SJSA1 (cell line): ENCODE data around the gene FBLIM1. TPM values are rescaled to one million over a fixed set of nuclear protein-coding genes. Genes with fewer than 3 reads are reported as not detected.

ENCODE experiments used
- DNase-seq, 2 experiments: peaks; one replicate each; pipeline ENCODE4 v3.0.0-alpha.2; 2015 to 2020; ENCODE audit warnings: low spot score in 2 of 2, low read depth in 1 of 2
- H3K27ac ChIP-seq: fragments of 250-450 bp; sonication (Bioruptor Pico); 2 replicates; pipeline ENCODE4 v1.5.1; 2020; ENCODE audit warnings: mild to moderate bottlenecking, moderate library complexity
- H3K27me3 ChIP-seq: fragments of 250-450 bp; sonication (Bioruptor Pico); replicated peaks from 2 replicates; pipeline ENCODE4 v1.5.1; 2020; ENCODE audit warnings: mild to moderate bottlenecking, moderate library complexity
- H3K36me3 ChIP-seq: fragments of 250-450 bp; sonication (Bioruptor Pico); 2 replicates; pipeline ENCODE4 v1.5.1; 2020; ENCODE audit warnings: mild to moderate bottlenecking
- H3K4me1 ChIP-seq: fragments of 250-450 bp; sonication (Bioruptor Pico); replicated peaks from 2 replicates; pipeline ENCODE4 v1.6.1; 2021; ENCODE audit warnings: mild to moderate bottlenecking
- H3K4me3 ChIP-seq: fragments of 250-450 bp; sonication (Bioruptor Pico); 2 replicates; pipeline ENCODE4 v1.5.1; 2020; ENCODE audit warnings: mild to moderate bottlenecking
- H3K9me3 ChIP-seq: fragments of 250-450 bp; sonication (Bioruptor Pico); replicated peaks from 2 replicates; pipeline ENCODE4 v1.5.1; 2020; ENCODE audit warnings: mild to moderate bottlenecking
- total RNA-seq: library from RNA; depleted of rRNA; stranded (reverse); fragments of >200 nt; shearing (Covaris generic); gene quantifications from 2 replicates; pipeline ENCODE4 v1.2.3, GENCODE V29; 2014

FBLIM1 gene
- total RNA-seq, 1 experiment from 2014 or later = 66.6 TPM

DNA sequence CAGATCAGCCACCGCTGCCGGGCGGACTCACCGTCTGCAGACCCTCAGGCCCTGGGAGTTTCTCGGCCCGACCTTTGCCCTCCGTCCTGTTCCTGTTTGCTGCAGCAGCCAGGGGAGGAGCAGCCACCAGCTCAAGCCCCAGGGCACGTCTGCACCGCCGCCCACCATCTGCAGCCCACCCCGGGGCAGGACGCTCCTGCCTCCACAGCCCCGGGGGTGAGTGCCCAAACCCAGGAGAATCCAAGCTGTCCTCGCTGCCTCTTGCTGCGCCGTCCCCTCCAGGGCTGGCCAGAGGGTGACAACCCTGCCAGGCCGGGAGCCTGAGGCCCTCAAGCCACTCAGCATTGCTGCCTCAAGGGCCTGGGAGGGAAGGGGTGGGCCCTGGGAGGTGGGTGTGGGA lies 23.7 kb upstream of the FBLIM1 start:
- peaks cover 44% of the 10 kb centered on the region for H3K36me3 ChIP-seq
- H3K27ac ChIP-seq = no peak overlapping the region
- H3K4me3 ChIP-seq = no peak overlapping the region
- DNase-seq = no peak
- H3K9me3 ChIP-seq = no peaks in the 10 kb centered on the region
- H3K27me3 ChIP-seq = no peaks in the 10 kb centered on the region
- H3K4me1 ChIP-seq = no peaks in the 10 kb centered on the region

- H3K36me3 ChIP-seq = peaks cover 39% of the 10 kb centered on the region
- H3K27me3 ChIP-seq = no peaks in the 10 kb centered on the region
- no peak for DNase-seq
- no peak overlapping the region for H3K4me3 ChIP-seq
- no peak overlapping the region for H3K27ac ChIP-seq
- no peaks in the 10 kb centered on the region for H3K4me1 ChIP-seq
- H3K9me3 ChIP-seq = no peaks in the 10 kb centered on the region
Measured at GRCh38 chr1:15735304-15736037, 23.1 kb upstream of the FBLIM1 start.

DNA sequence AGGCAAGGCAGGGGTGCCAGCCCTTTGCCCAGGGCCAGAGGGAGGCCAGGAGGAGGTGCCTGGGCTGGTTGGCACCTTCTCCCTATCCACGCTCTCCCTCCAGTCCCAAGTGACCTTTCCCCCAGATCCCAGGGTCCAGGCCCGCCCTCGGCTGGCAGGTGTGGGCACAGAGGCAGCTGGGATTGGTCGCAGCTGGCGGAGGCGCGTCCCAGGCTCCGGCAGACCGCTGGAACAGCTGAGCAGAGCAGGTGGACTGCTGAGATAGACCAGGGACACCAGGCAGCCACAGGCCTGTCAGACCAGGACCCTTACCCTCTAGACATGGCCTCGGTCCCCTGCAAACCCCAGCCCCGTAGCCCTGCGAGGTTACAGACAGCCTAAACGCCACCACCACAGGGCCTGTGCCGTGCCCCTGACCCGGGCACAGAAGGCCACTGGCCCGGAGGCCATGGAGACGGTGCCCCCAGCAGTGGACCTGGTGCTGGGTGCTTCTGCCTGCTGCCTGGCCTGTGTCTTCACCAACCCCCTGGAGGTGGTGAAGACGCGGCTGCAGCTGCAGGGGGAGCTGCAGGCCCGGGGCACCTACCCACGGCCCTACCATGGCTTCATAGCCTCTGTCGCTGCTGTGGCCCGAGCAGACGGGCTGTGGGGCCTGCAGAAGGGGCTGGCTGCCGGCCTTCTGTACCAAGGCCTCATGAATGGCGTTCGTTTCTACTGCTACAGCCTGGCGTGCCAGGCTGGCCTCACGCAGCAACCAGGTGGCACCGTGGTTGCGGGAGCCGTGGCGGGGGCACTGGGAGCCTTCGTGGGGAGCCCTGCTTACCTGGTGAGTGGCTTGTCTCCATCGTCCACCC lies 22.3 kb upstream of the FBLIM1 start, which contains the start of gene SLC25A34:
TSS of gene SLC25A34 (plus strand) at position 221 of the 854 bp plus-strand sequence. CDS start at position 449, 228 bp downstream.
- DNase-seq = no peak
- H3K4me3 ChIP-seq = no peak within 1 kb of the TSS
- no peaks in the 10 kb centered on the region for H3K9me3 ChIP-seq
- H3K27ac ChIP-seq = no peak within 1 kb of the TSS
- no peaks in the 10 kb centered on the region for H3K4me1 ChIP-seq
- peaks cover 32% of the 10 kb centered on the region for H3K36me3 ChIP-seq
- no peaks in the 10 kb centered on the region for H3K27me3 ChIP-seq

- Histone ChIP-seq H3K27ac (no peak overlapping the region), H3K4me3 (no peak overlapping the region), H3K27me3 (no peaks in the 10 kb centered on the region), H3K4me1 (no peaks in the 10 kb centered on the region), H3K9me3 (no peaks in the 10 kb centered on the region), H3K36me3 (peaks cover 26% of the 10 kb centered on the region)
- DNase-seq = no peak
Measured at GRCh38 chr1:15736892-15737261, 21.7 kb upstream of the FBLIM1 start.

DNA sequence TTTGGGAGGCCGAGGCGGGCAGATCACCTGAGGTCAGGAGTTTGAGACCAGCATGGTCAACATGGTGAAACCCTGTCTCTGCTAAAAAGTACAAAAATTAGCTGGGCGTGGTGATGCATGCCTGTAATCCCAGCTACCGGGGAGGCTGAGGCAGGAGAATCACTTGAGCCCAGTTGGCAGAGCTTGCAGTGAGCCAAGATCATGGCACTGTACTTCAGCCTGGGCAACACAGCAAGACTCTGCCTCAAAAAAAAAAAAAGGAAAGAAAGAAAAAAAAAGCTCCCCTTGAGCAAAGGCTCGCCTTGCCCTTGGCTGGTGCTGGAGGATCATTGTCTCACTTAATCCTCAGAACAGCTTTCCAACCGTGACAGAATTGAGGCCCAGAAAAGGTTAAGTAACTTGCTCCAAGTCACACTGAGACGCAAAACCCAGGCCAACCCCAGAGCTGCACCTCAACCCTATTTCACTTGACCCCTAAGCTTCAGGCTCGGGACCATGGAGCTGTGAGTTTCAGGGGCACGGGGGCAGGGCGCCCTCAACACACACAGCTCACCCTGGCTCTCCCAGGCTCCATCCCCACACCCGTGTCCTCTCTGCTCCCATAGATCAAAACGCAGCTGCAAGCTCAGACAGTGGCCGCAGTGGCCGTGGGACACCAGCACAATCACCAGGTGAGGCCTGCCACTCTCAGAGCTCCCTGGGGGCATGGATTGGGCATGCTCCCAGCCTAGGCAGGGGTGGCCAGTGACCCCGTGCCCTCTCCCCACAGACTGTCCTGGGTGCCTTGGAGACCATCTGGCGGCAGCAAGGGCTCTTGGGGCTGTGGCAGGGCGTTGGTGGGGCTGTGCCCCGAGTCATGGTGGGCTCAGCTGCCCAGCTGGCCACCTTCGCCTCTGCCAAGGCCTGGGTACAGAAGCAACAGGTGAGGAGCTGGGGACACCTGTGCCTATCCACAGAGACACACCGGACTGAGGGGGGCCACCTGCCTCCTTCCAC lies 21.0 kb upstream of the FBLIM1 start:
- Histone ChIP-seq H3K36me3 (peaks cover 19% of the 10 kb centered on the region), H3K27ac (no peak overlapping the region), H3K4me3 (no peak overlapping the region), H3K27me3 (no peaks in the 10 kb centered on the region), H3K4me1 (no peaks in the 10 kb centered on the region), H3K9me3 (no peaks in the 10 kb centered on the region)
- DNase-seq = no peak

- H3K36me3 ChIP-seq = peaks cover 14% of the 10 kb centered on the region
- H3K4me1 ChIP-seq = no peaks in the 10 kb centered on the region
- no peaks in the 10 kb centered on the region for H3K9me3 ChIP-seq
- H3K4me3 ChIP-seq = no peak overlapping the region
- no peak overlapping the region for H3K27ac ChIP-seq
- DNase-seq = no peak
- no peaks in the 10 kb centered on the region for H3K27me3 ChIP-seq
Measured at GRCh38 chr1:15738416-15739113, 20.0 kb upstream of the FBLIM1 start.

DNA sequence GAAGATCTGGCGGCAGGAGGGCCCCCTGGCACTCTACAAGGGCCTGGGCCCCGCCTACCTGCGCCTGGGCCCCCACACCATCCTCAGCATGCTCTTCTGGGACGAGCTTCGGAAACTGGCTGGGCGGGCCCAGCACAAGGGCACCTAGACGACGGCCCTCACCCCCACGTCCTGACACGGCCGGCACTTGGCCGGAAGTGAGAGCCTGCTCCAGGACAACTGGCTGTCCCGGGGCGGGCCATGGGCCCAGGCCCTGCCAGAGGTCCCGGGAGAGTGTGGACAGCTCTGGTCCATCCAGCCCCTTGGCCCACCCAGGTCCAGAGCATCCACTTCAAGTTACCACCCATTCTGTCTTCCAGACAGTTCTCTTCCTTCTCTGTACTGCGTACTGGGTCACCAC lies 19.3 kb upstream of the FBLIM1 start:
- no peak overlapping the region for H3K4me3 ChIP-seq
- H3K27ac ChIP-seq = no peak overlapping the region
- H3K27me3 ChIP-seq = no peaks in the 10 kb centered on the region
- DNase-seq = no peak
- H3K9me3 ChIP-seq = no peaks in the 10 kb centered on the region
- no peaks in the 10 kb centered on the region for H3K4me1 ChIP-seq
- H3K36me3 ChIP-seq = peaks cover 7% of the 10 kb centered on the region

- no peaks in the 10 kb centered on the region for H3K4me1 ChIP-seq
- no peak for DNase-seq
- H3K9me3 ChIP-seq = no peaks in the 10 kb centered on the region
- H3K27me3 ChIP-seq = no peaks in the 10 kb centered on the region
- H3K36me3 ChIP-seq = peaks cover 5% of the 10 kb centered on the region; the same call in 1 of the 2 replicates
- no peak overlapping the region for H3K4me3 ChIP-seq
- H3K27ac ChIP-seq = no peak overlapping the region
Measured at GRCh38 chr1:15739745-15740144, 18.9 kb upstream of the FBLIM1 start.

DNA sequence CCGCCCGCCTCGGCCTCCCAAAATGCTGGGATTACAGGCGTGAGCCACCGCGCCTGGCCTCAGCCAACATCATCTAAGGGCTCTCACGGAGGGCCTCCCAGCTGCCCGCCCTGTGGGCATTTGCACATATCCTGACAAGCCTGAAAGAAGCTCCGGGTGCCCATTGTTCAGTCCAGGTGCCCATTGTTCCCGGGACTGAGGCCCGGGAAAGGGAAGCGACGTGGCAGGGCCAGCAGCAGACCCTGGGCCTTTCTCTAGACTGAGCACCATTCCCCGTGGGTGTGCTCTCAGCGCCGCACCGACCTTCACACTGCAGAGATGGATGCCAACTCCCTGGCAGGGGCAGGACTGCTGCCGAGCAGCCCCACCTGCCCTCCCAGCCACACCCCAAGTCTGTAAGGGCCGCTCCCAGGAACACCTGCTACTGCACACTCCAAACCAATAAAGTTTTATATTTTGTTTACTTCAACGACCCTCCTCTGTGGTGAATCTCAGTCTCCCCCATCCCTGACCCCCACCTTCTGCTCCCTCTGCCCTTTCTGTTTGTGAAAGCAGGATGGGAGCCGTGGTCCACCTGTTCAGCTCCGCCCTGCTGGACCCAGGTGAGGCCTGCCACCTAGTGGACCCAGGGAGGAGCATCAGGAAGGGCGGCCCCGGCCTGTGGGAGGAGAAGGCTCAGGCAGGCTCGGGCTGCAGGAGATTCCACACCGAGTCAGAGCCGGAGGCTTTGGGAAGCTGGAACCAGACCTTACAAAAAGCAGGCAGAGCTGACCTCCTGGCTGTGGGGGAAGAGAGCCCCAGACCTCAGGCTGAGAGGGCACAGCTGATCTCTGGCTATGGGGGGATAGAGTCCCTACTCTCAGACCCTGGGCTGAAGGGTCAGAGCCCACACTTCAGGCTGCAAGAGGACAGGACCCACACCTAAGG lies 17.4 kb upstream of the FBLIM1 start:
- Histone ChIP-seq H3K4me3 (no peak overlapping the region), H3K27me3 (no peaks in the 10 kb centered on the region), H3K4me1 (no peaks in the 10 kb centered on the region), H3K9me3 (no peaks in the 10 kb centered on the region), H3K27ac (no peak overlapping the region), H3K36me3 (no peaks in the 10 kb centered on the region)
- peak; percentile 31 to 69 for DNase-seq

- DNase-seq = no peak
- no peak within 1 kb of the TSS for H3K27ac ChIP-seq
- H3K4me3 ChIP-seq = no peak within 1 kb of the TSS
- H3K4me1 ChIP-seq = 0 out of 2 replicates have a peak, but pooled peaks cover under 1% of the 10 kb centered on the region
- no peaks in the 10 kb centered on the region for H3K27me3 ChIP-seq
- no peaks in the 10 kb centered on the region for H3K9me3 ChIP-seq
- H3K36me3 ChIP-seq = no peaks in the 10 kb centered on the region
Measured at GRCh38 chr1:15742339-15742801, 16.2 kb upstream of the FBLIM1 start, which contains the start of gene TMEM82. Gene TMEM82 (plus strand): TSS chr1:15742499. CDS start chr1:15742560, 61 bp downstream.

DNA sequence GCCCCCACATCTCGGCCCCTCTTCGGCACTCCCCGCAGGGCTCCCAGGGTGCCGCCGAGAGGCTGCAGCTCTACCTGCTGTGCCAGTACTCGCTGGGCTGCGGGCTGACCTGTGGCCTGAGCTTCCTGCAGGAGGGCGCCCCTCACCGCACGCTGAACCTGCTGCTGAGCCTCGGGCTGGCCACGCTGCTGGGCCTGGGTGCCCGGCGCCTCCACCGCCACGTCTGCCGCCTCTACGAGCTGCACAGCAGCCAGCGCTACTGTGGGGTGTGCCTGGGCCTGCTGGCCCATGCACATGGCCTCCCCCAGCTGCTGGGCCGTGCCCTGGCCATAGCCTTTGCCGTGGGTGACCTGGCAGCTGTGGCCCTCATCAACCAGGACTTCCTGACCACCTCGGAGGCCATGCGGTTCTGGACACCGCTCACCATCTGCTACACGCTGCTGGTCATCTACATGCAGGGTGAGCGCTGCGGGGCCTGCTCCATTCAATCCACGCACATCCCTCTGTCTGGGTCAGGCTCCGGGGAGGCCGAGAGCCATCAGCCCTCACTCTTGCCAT lies 14.4 kb upstream of the FBLIM1 start:
- Histone ChIP-seq H3K9me3 (no peaks in the 10 kb centered on the region), H3K4me1 (peaks cover 5% of the 10 kb centered on the region), H3K36me3 (no peaks in the 10 kb centered on the region), H3K27me3 (no peaks in the 10 kb centered on the region), H3K27ac (no peak overlapping the region), H3K4me3 (no peak overlapping the region)
- no peak for DNase-seq

DNA sequence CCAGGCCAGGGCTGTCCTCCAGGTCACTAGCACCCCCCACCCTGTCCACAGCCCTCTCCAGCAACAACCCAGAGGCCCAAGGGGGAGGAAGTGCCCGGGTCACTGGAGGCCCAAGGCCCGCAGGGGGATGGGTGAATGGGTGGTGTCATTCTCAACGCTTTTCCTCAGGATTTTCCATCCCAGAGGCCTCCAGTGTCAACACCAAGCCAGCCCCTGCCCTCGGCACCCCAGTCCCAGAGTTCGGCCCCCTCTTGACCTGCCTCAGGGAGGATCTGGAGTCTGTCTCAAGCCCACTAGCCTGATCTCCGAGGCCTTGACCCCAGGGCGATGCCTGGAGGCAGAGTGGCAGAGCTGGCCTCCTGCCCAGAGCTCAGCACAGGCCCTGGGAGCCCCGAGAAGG lies 11.2 kb upstream of the FBLIM1 start:
- H3K4me1 ChIP-seq = peaks cover 17% of the 10 kb centered on the region

More for the DNA sequence above, 11.2 kb upstream of the FBLIM1 start:
- no peak for DNase-seq
- no peaks in the 10 kb centered on the region for H3K36me3 ChIP-seq
- no peak overlapping the region for H3K27ac ChIP-seq
- H3K27me3 ChIP-seq = no peaks in the 10 kb centered on the region
- H3K9me3 ChIP-seq = no peaks in the 10 kb centered on the region
- H3K4me3 ChIP-seq = no peak overlapping the region
